Activated CD8-positive, alpha-beta memory T cell treated with anti-CD3 and anti-CD28 coated beads, Interleukin-2, amount 10 ng/mL, durations not matched to agents 7 days and 5 days (primary cell): Measurements from ENCODE around the gene DNAH2. TPM values are rescaled to one million over a fixed set of nuclear protein-coding genes. Genes with fewer than 3 reads are reported as not detected.
A peak's percentile ranks its signal among the peaks of the same experiment; 100 is the strongest.

Experiments
- ATAC-seq: fragments of 150-1000 bp; cut with Tn5 transposase; one replicate; pipeline ENCODE4 v1.10.0; 2021; ENCODE audit warnings: moderate library complexity
- CTCF ChIA-PET: fragments of 350-600 bp; sonication (Branson Sonifier 250); formaldehyde crosslinking; loops from one replicate; lab custom pipeline; 2021; ENCODE audit warnings: antibody characterized with exemption; lab: Charles Lee
- DNase-seq: peaks from one replicate; pipeline ENCODE4 v3.0.0-alpha.2; 2020
- H3K27ac Mint-ChIP-seq: one replicate; pipeline ENCODE4 v1.8.0; 2021; ENCODE audit warnings: mild to moderate bottlenecking, mixed read lengths
- H3K27me3 Mint-ChIP-seq: one replicate; pipeline ENCODE4 v1.8.0; 2021; ENCODE audit warnings: mixed read lengths
- H3K36me3 Mint-ChIP-seq: one replicate; pipeline ENCODE4 v1.8.0; 2021; ENCODE audit warnings: mild to moderate bottlenecking, mixed read lengths
- H3K4me1 Mint-ChIP-seq: one replicate; pipeline ENCODE4 v1.8.0; 2021; ENCODE audit warnings: mixed read lengths
- H3K4me3 Mint-ChIP-seq: one replicate; pipeline ENCODE4 v1.8.0; 2021; ENCODE audit warnings: mild to moderate bottlenecking, moderate library complexity, mixed read lengths
- H3K9me3 Mint-ChIP-seq: one replicate; pipeline ENCODE4 v1.8.0; 2022; ENCODE audit warnings: low read depth, mixed read lengths
- total RNA-seq, 2 experiments: library from RNA; stranded (reverse); gene quantifications; one replicate each; pipeline ENCODE4 v1.2.3, GENCODE V29; 2021

DNAH2 gene
- total RNA-seq, 2 experiments from 2014 or later = not detected

- H3K4me1 Mint-ChIP-seq = peaks cover 34% of the 10 kb centered on the region
- peak; percentile 73 for ATAC-seq
- no peaks in the 10 kb centered on the region for H3K27me3 Mint-ChIP-seq
- CTCF ChIA-PET = interaction anchor here (0.6 to 6.7 kb wide), 15 partner anchors 11 to 408 kb away, joined by 3 to 85 read pairs (median 4); partner anchors contain the start of genes CNTROB, KDM6B, NAA38 and TP53
- peak overlapping the region; percentile 80 for H3K4me3 Mint-ChIP-seq
- peak; percentile 93 for DNase-seq
- H3K27ac Mint-ChIP-seq = peak overlapping the region; percentile 99
- no peaks in the 10 kb centered on the region for H3K9me3 Mint-ChIP-seq
- H3K36me3 Mint-ChIP-seq = no peaks in the 10 kb centered on the region
These were observed 127.0 kb downstream of the DNAH2 start for GRCh38 chr17:7844292-7845154.

GRCh38 chr17:7845359-7846062, 128.0 kb downstream of the DNAH2 start:
- Mint-ChIP-seq H3K4me3 (peak overlapping the region; percentile 80), H3K9me3 (no peaks in the 10 kb centered on the region), H3K4me1 (peaks cover 35% of the 10 kb centered on the region), H3K27me3 (no peaks in the 10 kb centered on the region), H3K36me3 (no peaks in the 10 kb centered on the region), H3K27ac (peak overlapping the region; percentile 99)
- CTCF ChIA-PET = interaction anchor here (0.6 to 6.7 kb wide), 13 partner anchors 11 to 409 kb away, joined by 3 to 85 read pairs (median 5); partner anchors contain the start of genes CNTROB, KDM6B, NAA38 and TP53
- no peak for DNase-seq
- no peak for ATAC-seq

DNA sequence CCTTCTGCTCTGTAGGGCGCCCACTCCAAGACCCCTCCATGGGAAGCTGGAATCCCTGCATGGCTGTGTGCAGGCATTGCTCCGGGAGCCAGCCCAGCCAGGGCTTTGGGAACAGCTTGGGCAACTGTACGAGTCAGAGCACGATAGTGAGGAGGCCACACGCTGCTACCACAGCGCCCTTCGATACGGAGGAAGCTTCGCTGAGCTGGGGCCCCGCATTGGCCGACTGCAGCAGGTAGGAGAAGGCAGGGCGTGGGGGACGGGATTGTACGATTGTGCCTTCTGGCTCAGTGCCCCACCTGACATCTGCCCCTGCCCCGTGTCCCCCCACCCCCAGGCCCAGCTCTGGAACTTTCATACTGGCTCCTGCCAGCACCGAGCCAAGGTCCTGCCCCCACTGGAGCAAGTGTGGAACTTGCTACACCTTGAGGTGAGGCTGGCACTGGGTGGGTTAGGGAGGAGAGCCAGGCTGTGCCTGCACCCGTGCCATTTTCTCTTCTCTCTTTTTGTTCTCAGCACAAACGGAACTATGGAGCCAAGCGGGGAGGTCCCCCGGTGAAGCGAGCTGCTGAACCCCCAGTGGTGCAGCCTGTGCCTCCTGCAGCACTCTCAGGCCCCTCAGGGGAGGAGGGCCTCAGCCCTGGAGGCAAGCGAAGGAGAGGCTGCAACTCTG, 128.7 kb downstream of the DNAH2 start:
- no peaks in the 10 kb centered on the region for H3K27me3 Mint-ChIP-seq
- peaks cover 35% of the 10 kb centered on the region for H3K4me1 Mint-ChIP-seq
- H3K4me3 Mint-ChIP-seq = no peak overlapping the region
- H3K36me3 Mint-ChIP-seq = no peaks in the 10 kb centered on the region
- DNase-seq = no peak
- CTCF ChIA-PET = interaction anchor here (1.2 to 6.7 kb wide), 6 partner anchors 11 to 151 kb away, joined by 4 to 85 read pairs (median 8); partner anchors contain the start of genes KDM6B and NAA38
- H3K27ac Mint-ChIP-seq = no peak overlapping the region
- no peaks in the 10 kb centered on the region for H3K9me3 Mint-ChIP-seq
- no peak for ATAC-seq

DNA sequence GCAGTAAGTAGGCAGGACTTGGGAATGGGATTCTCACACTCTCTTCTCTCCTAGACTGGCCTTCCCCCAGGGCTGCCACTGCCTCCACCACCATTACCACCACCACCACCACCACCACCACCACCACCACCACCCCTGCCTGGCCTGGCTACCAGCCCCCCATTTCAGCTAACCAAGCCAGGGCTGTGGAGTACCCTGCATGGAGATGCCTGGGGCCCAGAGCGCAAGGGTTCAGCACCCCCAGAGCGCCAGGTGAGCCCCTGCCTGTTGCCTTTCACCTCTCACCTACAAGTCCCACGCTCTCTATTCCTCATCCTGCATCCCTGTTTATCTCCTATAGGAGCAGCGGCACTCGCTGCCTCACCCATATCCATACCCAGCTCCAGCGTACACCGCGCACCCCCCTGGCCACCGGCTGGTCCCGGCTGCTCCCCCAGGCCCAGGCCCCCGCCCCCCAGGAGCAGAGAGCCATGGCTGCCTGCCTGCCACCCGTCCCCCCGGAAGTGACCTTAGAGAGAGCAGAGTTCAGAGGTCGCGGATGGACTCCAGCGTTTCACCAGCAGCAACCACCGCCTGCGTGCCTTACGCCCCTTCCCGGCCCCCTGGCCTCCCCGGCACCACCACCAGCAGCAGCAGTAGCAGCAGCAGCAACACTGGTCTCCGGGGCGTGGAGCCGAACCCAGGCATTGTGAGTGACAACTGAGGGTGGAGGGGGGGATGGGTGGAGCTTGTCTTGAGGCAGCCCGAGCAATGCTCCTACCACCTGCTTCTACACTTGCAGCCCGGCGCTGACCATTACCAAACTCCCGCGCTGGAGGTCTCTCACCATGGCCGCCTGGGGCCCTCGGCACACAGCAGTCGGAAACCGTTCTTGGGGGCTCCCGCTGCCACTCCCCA, 129.5 kb downstream of the DNAH2 start:
- Mint-ChIP-seq H3K4me3 (no peak overlapping the region), H3K36me3 (no peaks in the 10 kb centered on the region), H3K4me1 (peaks cover 39% of the 10 kb centered on the region), H3K27me3 (no peaks in the 10 kb centered on the region), H3K9me3 (no peaks in the 10 kb centered on the region), H3K27ac (no peak overlapping the region)
- CTCF ChIA-PET = interaction anchor here (6.7 kb wide), 1 partner anchor 14 kb away, joined by 85 read pairs; the partner anchor contains the start of gene KDM6B
- ATAC-seq (no peak), DNase-seq (no peak)

DNA sequence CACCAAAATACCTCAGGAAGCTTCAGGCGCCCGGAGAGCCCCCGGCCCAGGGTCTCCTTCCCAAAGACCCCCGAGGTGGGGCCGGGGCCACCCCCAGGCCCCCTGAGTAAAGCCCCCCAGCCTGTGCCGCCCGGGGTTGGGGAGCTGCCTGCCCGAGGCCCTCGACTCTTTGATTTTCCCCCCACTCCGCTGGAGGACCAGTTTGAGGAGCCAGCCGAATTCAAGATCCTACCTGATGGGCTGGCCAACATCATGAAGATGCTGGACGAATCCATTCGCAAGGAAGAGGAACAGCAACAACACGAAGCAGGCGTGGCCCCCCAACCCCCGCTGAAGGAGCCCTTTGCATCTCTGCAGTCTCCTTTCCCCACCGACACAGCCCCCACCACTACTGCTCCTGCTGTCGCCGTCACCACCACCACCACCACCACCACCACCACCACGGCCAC, 130.6 kb downstream of the DNAH2 start:
- H3K4me3 Mint-ChIP-seq = no peak overlapping the region
- peaks cover 47% of the 10 kb centered on the region for H3K4me1 Mint-ChIP-seq
- H3K27me3 Mint-ChIP-seq = no peaks in the 10 kb centered on the region

DNA sequence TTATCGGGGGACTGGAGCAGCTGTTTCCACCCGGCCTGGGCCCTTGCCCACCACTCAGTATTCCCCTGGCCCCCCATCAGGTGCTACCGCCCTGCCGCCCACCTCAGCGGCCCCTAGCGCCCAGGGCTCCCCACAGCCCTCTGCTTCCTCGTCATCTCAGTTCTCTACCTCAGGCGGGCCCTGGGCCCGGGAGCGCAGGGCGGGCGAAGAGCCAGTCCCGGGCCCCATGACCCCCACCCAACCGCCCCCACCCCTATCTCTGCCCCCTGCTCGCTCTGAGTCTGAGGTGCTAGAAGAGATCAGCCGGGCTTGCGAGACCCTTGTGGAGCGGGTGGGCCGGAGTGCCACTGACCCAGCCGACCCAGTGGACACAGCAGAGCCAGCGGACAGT, 131.2 kb downstream of the DNAH2 start:
- H3K36me3 Mint-ChIP-seq = peaks cover under 1% of the 10 kb centered on the region

More for the DNA sequence above, 130.6 kb downstream of the DNAH2 start:
- DNase-seq (no peak), ATAC-seq (no peak)
- CTCF ChIA-PET = interaction anchor here (6.7 kb wide), 1 partner anchor 15 kb away, joined by 85 read pairs; the partner anchor contains the start of gene KDM6B
- H3K27ac Mint-ChIP-seq = no peak overlapping the region
- H3K9me3 Mint-ChIP-seq = no peaks in the 10 kb centered on the region
- no peaks in the 10 kb centered on the region for H3K36me3 Mint-ChIP-seq

DNA sequence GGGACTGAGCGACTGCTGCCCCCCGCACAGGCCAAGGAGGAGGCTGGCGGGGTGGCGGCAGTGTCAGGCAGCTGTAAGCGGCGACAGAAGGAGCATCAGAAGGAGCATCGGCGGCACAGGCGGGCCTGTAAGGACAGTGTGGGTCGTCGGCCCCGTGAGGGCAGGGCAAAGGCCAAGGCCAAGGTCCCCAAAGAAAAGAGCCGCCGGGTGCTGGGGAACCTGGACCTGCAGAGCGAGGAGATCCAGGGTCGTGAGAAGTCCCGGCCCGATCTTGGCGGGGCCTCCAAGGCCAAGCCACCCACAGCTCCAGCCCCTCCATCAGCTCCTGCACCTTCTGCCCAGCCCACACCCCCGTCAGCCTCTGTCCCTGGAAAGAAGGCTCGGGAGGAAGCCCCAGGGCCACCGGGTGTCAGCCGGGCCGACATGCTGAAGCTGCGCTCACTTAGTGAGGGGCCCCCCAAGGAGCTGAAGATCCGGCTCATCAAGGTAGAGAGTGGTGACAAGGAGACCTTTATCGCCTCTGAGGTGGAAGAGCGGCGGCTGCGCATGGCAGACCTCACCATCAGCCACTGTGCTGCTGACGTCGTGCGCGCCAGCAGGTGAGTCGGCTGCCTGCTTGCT, 131.7 kb downstream of the DNAH2 start:
- no peak overlapping the region for H3K4me3 Mint-ChIP-seq
- peaks cover 2% of the 10 kb centered on the region for H3K36me3 Mint-ChIP-seq
- peaks cover 47% of the 10 kb centered on the region for H3K4me1 Mint-ChIP-seq
- no peaks in the 10 kb centered on the region for H3K27me3 Mint-ChIP-seq
- no peaks in the 10 kb centered on the region for H3K9me3 Mint-ChIP-seq
- DNase-seq (no peak), ATAC-seq (no peak)
- CTCF ChIA-PET = interaction anchor here (0.6 to 2.9 kb wide), 4 partner anchors 14 to 140 kb away, joined by 3 to 14 read pairs (median 4); no protein-coding TSS in a partner anchor
- H3K27ac Mint-ChIP-seq = no peak overlapping the region

More for the DNA sequence above, 131.2 kb downstream of the DNAH2 start:
- Mint-ChIP-seq H3K4me3 (no peak overlapping the region), H3K27ac (no peak overlapping the region), H3K9me3 (no peaks in the 10 kb centered on the region), H3K4me1 (peaks cover 47% of the 10 kb centered on the region), H3K27me3 (no peaks in the 10 kb centered on the region)
- ATAC-seq = no peak
- DNase-seq = no peak
- CTCF ChIA-PET = interaction anchor here (0.6 to 6.7 kb wide), 4 partner anchors 14 to 105 kb away, joined by 3 to 85 read pairs (median 4); partner anchors contain the start of gene KDM6B

- no peaks in the 10 kb centered on the region for H3K27me3 Mint-ChIP-seq
- ATAC-seq = no peak
- no peak overlapping the region for H3K27ac Mint-ChIP-seq
These were observed 132.4 kb downstream of the DNAH2 start for GRCh38 chr17:7849751-7850504.

GRCh38 chr17:7850701-7851437, 133.3 kb downstream of the DNAH2 start:
- H3K27me3 Mint-ChIP-seq = no peaks in the 10 kb centered on the region
- CTCF ChIA-PET = interaction anchor here (0.6 to 2.9 kb wide), 12 partner anchors 12 to 210 kb away, joined by 3 to 30 read pairs (median 4); partner anchors contain the start of genes KDM6B and TP53
- ATAC-seq (no peak), DNase-seq (no peak)
- no peaks in the 10 kb centered on the region for H3K9me3 Mint-ChIP-seq
- peaks cover 47% of the 10 kb centered on the region for H3K4me1 Mint-ChIP-seq
- H3K4me3 Mint-ChIP-seq = peak overlapping the region; percentile 89
- H3K36me3 Mint-ChIP-seq = peaks cover 2% of the 10 kb centered on the region
- peak overlapping the region; percentile 58 for H3K27ac Mint-ChIP-seq

More at GRCh38 chr17:7849751-7850504, 132.4 kb downstream of the DNAH2 start:
- H3K9me3 Mint-ChIP-seq = no peaks in the 10 kb centered on the region
- H3K4me3 Mint-ChIP-seq = no peak overlapping the region
- no peak for DNase-seq
- peaks cover 47% of the 10 kb centered on the region for H3K4me1 Mint-ChIP-seq
- peaks cover 2% of the 10 kb centered on the region for H3K36me3 Mint-ChIP-seq
- CTCF ChIA-PET = interaction anchor here (1.0 to 2.9 kb wide), 7 partner anchors 12 to 140 kb away, joined by 3 to 30 read pairs (median 6); partner anchors contain the start of gene KDM6B

DNA sequence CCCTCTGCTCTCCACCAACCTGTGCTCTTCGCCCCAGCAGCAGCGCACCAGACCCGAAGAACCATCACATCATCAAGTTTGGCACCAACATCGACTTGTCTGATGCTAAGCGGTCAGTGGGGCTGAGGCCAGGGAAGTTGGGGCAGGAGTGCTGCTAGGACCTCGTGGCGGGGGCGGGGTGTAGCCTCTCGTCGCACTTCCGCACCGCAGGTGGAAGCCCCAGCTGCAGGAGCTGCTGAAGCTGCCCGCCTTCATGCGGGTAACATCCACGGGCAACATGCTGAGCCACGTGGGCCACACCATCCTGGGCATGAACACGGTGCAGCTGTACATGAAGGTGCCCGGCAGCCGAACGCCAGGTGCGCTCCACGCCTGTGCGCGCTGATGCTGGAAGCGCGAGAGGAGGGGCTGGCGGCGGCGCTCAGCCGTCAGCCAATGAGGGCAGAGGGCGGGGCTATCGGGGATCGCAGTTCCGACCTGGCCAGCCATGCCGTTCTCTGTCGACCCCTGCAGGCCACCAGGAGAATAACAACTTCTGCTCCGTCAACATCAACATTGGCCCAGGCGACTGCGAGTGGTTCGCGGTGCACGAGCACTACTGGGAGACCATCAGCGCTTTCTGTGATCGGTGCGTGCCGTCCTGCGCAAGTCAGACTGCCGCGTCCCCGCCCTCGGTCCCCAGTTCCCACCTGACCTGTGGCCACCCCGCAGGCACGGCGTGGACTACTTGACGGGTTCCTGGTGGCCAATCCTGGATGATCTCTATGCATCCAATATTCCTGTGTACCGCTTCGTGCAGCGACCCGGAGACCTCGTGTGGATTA, 134.1 kb downstream of the DNAH2 start:
- CTCF ChIA-PET = interaction anchor here (0.6 to 2.9 kb wide), 11 partner anchors 14 to 209 kb away, joined by 3 to 30 read pairs (median 5); partner anchors contain the start of genes KDM6B and TP53
- Mint-ChIP-seq H3K4me3 (peak overlapping the region; percentile 89), H3K27me3 (no peaks in the 10 kb centered on the region), H3K36me3 (peaks cover 2% of the 10 kb centered on the region), H3K9me3 (no peaks in the 10 kb centered on the region), H3K4me1 (peaks cover 48% of the 10 kb centered on the region), H3K27ac (peak overlapping the region; percentile 66)
- DNase-seq (peak; percentile 96), ATAC-seq (peak; percentile 93)
